Measurements from ENCODE around the gene MTMR1.

Gene MTMR1

GRCh38 chrX:150697641-150698040 lies 4.4 kb downstream of the MTMR1 start:
- DNase-seq (ENCODE audit: low read depth) = no peak

DNA sequence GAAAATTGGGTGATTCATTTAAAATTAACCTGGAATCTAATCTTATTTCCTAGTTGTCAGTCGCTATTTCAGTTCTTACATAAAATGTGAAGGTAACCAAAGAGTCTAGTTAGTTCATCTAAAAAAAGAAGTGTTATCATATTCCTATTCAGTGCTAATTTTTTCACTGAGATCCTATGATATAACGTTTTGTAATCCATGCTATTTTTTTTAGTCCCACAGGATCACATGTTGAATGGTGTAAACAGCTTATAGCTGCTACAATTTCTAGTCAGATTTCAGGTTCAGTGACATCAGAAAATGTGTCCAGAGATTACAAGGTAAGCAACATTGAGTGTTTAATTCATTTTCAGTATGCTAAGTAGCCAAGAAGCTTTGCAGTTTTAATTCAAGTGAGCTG lies 5.8 kb downstream of the MTMR1 start:
- no peak for DNase-seq (ENCODE audit: low read depth)

DNA sequence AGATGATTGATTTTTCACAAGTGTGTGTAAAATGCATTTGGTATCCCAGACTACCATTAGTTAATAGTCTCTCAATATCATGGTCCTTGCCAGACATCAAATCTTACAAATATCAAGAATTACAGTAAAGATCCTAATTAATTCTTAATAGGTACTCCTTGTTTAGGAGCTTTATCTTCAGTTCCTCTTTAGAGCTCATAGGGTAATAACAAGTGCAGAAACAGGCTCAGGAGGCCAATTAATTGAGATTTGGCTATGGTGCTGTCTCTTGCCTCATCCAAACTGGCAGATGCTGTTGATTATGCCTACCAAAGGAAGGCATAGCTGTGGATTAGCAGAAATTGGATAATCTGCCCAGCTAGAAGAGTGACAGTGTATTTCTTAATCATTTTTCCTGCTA lies 6.9 kb downstream of the MTMR1 start:
- DNase-seq (ENCODE audit: low read depth) = no peak

- no peak for DNase-seq (ENCODE audit: low read depth)
These were observed 8.2 kb downstream of the MTMR1 start for GRCh38 chrX:150701377-150701776.

- no peak for DNase-seq (ENCODE audit: low read depth)
These were observed 9.9 kb downstream of the MTMR1 start for GRCh38 chrX:150702966-150703694.

GRCh38 chrX:150703695-150703974 lies 10.4 kb downstream of the MTMR1 start:
- no peak for DNase-seq (ENCODE audit: low read depth)

GRCh38 chrX:150704030-150704613 lies 10.9 kb downstream of the MTMR1 start:
- no peak for DNase-seq (ENCODE audit: low read depth)

GRCh38 chrX:150712619-150713018 lies 19.4 kb downstream of the MTMR1 start:
- DNase-seq (ENCODE audit: low read depth) = no peak

GRCh38 chrX:150715184-150715583 lies 22.0 kb downstream of the MTMR1 start:
- no peak for DNase-seq (ENCODE audit: low read depth)

GRCh38 chrX:150719621-150720020 lies 26.4 kb downstream of the MTMR1 start:
- no peak for DNase-seq (ENCODE audit: low read depth)

- no peak for DNase-seq (ENCODE audit: low read depth)
These were observed 36.8 kb downstream of the MTMR1 start for GRCh38 chrX:150729956-150730355.

DNA sequence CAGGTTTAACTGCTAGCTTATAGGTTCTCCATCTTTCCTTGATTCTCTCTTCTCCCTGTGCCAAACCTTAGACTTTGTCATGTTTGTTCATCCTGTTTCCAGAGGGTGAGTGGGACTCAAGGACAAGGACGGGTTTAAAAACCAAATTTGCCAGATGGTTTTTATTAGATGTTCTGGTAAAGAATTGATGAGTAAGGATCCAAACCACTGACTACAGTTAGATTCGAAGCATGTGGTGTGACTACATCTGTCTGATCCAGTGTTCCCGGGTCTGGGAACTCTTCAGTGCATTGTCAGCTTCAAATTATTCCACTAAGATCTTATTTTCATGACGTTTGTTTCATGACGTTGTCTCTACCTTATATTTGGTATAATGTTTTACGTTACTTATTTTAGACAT lies 37.5 kb downstream of the MTMR1 start:
- DNase-seq (ENCODE audit: low read depth) = no peak

GRCh38 chrX:150731795-150732194 lies 38.6 kb downstream of the MTMR1 start:
- DNase-seq (ENCODE audit: low read depth) = no peak

DNA sequence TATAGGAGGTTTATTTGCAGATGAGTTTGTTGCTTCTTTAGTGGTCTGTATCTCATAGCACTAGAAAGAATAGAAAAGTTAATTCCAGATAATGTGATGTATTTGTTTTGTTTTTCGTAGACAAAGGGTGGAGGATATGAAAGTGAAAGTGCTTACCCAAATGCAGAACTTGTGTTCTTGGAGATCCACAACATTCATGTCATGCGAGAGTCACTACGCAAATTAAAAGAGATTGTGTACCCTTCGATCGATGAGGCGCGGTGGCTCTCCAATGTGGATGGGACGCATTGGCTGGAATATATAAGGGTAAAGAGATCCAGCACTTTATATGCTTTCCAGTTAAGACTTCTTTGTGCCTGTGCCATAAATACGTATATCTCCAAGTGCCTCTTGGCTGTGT lies 43.3 kb downstream of the MTMR1 start:
- no peak for DNase-seq (ENCODE audit: low read depth)

DNA sequence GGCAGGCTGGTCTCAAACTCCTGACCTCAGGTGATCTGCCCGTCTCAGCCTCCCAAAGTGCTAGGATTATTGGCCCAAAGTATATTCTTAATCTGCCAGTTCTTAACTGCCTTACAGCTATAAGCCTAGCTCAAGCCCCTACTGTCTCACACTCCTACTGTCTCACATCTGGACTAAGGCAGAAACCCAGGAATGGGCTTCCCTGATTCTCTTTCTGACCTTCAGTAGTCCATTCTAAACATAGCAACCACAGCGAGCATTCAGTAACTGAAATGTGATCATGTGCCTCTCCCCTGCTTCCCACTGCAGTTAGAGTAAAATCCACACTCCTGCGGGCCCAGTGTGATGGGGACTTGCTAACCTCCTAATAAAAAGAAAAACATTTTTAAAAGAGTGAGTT lies 58.9 kb downstream of the MTMR1 start:
- no peak for DNase-seq (ENCODE audit: low read depth)

DNA sequence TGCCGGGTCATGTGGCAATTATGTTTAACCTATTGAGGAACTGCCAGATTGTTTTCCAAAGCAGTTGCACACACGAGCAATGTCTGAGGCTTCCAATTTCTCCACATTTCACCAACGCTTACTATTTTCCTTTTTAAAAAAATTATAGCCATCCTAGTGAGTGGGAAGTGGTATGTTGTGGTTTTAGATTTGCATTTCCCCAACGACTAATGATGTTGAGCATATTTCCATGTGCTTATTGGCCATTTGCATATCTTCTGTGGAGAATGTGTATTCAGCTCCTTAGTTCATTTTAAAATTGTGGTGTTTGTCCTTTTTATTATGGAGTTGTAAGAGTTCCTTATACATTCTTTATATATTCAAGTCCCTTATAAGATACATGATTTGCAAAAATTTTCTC lies 60.2 kb downstream of the MTMR1 start:
- DNase-seq (ENCODE audit: low read depth) = no peak

GRCh38 chrX:150753968-150754367 lies 60.8 kb downstream of the MTMR1 start:
- DNase-seq (ENCODE audit: low read depth) = no peak

DNA sequence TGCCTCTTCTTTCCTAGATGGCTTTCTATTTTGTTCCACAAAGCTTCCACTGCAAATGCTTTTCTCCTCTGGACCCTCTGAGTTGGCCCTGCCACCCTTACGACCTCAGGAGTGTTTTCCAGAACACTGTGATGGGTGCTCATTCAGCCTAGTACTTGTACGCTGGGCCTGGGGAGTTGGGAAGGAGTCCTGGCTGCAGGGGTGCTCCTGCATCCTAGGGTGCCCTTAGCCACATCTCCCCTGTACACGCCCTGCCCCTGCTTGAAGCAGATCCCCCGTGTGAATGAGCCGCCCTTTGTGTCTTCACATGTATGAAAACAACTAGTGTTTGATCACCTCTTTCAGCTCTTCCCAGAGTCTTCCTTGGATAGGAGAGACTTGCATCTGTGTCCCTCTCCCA lies 64.2 kb downstream of the MTMR1 start:
- no peak for DNase-seq (ENCODE audit: low read depth)

DNA sequence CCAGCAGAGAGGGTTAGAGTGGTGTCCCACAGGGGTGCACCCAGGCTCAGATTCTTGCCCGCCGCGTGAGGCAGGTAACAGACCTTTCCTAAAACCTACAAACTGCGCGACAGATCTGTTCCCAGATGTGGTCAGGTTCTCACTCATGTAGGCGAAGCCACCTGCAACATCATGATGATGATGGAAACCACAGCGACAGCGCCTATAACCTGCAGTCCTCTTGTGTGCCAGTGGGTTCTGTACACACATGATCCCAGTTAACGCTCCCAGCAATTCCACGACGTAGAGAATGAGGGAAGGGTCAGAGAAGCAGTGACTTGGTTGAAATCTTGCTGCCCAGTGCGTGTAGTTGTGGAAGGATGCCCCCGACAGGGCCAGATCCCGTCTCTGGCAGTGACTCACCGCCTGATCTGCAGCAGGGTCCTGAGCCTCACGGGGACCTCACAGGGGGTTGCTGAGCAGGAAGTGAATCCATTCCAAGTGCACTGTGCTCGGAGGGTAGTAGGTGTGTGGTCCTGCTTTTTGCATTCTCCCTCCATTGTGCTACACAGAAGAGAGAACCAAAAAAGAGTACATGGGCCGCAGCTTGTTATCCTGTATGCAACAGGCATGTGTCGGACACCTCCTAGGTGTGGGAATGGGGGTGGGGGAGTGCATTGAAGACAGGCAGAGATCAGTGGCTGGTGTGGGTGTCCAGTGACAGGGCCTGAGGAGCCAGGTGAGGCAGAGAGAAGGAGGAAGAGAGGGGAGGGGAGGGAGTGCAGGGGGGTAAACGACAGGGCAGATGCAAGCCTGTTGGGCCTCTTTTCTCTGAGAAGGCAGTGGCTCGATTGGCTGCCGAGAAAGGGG lies 66.6 kb downstream of the MTMR1 start:
- DNase-seq (ENCODE audit: low read depth) = no peak

- DNase-seq (ENCODE audit: low read depth) = no peak
These were observed 68.1 kb downstream of the MTMR1 start for GRCh38 chrX:150761176-150761818.

- DNase-seq (ENCODE audit: low read depth) = no peak
These were observed 68.6 kb downstream of the MTMR1 start for GRCh38 chrX:150761819-150762216.

DNA sequence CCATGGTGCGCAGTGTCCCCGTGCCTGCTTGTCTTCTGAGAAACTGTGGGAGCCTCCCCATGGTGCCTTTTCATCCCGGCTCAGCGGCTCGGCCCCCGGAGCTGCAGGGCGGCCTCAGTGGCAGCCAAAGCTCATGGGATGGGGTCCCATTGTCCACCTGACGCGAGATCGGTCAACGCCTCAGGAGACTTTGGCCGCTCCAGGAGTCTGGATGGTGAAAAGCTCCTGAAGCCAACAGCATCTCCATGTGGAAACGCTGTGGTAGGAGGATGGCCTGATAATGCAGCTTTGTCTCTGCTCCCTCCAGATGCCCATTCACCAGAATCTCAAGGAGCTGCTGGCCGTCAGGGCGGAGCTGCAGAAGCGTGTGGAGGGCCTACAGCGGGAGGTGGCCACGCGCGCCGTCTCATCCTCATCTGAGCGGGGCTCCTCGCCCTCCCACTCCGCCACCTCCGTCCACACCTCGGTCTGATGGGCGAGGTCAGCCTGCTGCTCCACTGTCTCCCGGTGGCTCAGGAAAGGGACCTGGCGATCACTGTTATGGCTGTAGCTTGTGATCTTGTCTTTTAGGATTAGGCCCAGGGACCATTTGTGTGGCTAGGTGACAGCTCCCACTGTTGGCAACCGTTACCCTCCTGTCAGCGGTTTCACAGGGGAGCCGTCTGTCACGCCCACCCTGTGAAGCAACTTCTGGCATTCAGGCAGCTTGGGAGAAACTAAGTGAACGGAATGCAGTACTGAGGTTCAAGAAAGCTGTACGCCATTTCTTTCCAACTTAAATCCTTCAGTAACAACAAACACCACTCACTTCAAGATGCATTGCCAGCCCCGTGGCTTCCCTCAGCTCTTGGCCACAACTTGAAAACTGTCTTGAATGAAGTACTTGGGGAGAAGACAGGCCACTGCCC lies 69.3 kb downstream of the MTMR1 start:
- DNase-seq (ENCODE audit: low read depth) = no peak
